HG03066 (cell line): ENCODE results near the gene MYH1.

Experiments
- ATAC-seq: cut with Tn5 transposase; IDR thresholded peaks from one replicate; pipeline ENCODE4 v1.9.1; 2021; ENCODE audit warnings: low read depth; ENCODE audit not compliant: unreplicated experiment

The MYH1 gene

GRCh38 chr17:10492004-10492403, 26.3 kb downstream of the MYH1 start:
- no peak for ATAC-seq

- no peak for ATAC-seq
These were observed 36.1 kb downstream of the MYH1 start for GRCh38 chr17:10482252-10482651.

- no peak for ATAC-seq
These were observed 40.6 kb downstream of the MYH1 start for GRCh38 chr17:10477701-10478100.

GRCh38 chr17:10474536-10474935, 43.8 kb downstream of the MYH1 start:
- ATAC-seq = no peak

GRCh38 chr17:10471858-10472257, 46.5 kb downstream of the MYH1 start:
- no peak for ATAC-seq

GRCh38 chr17:10469459-10469858, 48.9 kb downstream of the MYH1 start, which contains the start of gene MYH4:
TSS of gene MYH4 (minus strand) at chr17:10469559. CDS start at chr17:10466745, 2,814 bp downstream.
- no peak for ATAC-seq

GRCh38 chr17:10463402-10463801, 54.9 kb downstream of the MYH1 start:
- no peak for ATAC-seq

GRCh38 chr17:10460062-10460461, 58.3 kb downstream of the MYH1 start:
- no peak for ATAC-seq

GRCh38 chr17:10458701-10459100, 59.6 kb downstream of the MYH1 start:
- no peak for ATAC-seq

GRCh38 chr17:10457952-10458351, 60.4 kb downstream of the MYH1 start:
- no peak for ATAC-seq

GRCh38 chr17:10447026-10447931, 71.1 kb downstream of the MYH1 start:
- ATAC-seq = no peak
